Suprapubic skin (tissue), 4 donors: Measurements from ENCODE around the gene PSME1. TPM values are rescaled to one million over a fixed set of nuclear protein-coding genes. Genes with fewer than 3 reads are reported as not detected.

Experiments used
- DNase-seq, 2 donors: peaks; one replicate each; pipeline ENCODE4 v3.0.0-alpha.2; 2019; ENCODE audit warnings: low spot score in 2 of 2
- H3K27ac ChIP-seq: fragments of 200-600 bp; sonication (generic); one replicate; pipeline ENCODE4 v1.5.1; 2019
- H3K27me3 ChIP-seq: fragments of 200-600 bp; sonication (generic); one replicate; pipeline ENCODE4 v1.5.1; 2019
- H3K36me3 ChIP-seq: fragments of 200-600 bp; sonication (generic); one replicate; pipeline ENCODE4 v1.5.1; 2019
- H3K4me1 ChIP-seq: fragments of 200-600 bp; sonication (generic); one replicate; pipeline ENCODE4 v1.5.1; 2019
- H3K4me3 ChIP-seq: fragments of 200-600 bp; sonication (generic); one replicate; pipeline ENCODE4 v1.5.1; 2019; ENCODE audit warnings: mild to moderate bottlenecking
- H3K9me3 ChIP-seq: fragments of 200-600 bp; sonication (generic); one replicate; pipeline ENCODE4 v1.5.1; 2019
- CTCF ChIP-seq, 2 donors: fragments of 200-600 bp in 1 of 2; fragments of 450-650 bp in 1 of 2; sonication (generic) in 1 of 2; IDR thresholded peaks; one replicate each; pipeline ENCODE4 v1.5.1; 2016 to 2019; ENCODE audit warnings: antibody characterized with exemption in 2 of 2, mild to moderate bottlenecking in 1 of 2, moderate library complexity in 1 of 2
- EP300 ChIP-seq: sonication (generic); formaldehyde crosslinking; IDR thresholded peaks from one replicate; pipeline ENCODE4 v1.6.1; 2017; ENCODE audit warnings: antibody characterized with exemption
- POLR2A ChIP-seq, 2 donors: fragments of 450-650 bp; IDR thresholded peaks; one replicate each; pipeline ENCODE4 v1.6.1; 2017; ENCODE audit warnings: antibody characterized with exemption in 2 of 2, mild to moderate bottlenecking in 2 of 2, moderate library complexity in 2 of 2
- POLR2AphosphoS5 ChIP-seq, 3 donors: sonication (generic); formaldehyde crosslinking; IDR thresholded peaks; one replicate each; pipeline ENCODE4 v1.6.1; 2017; ENCODE audit warnings: antibody characterized with exemption in 3 of 3
- WGBS: methylation state at CpG from one replicate; pipeline ENCODE4 v1.1.5; 2018; 5-methylcytosine and 5-hydroxymethylcytosine counted together
- total RNA-seq, 4 donors: library from RNA; depleted of rRNA; stranded (reverse); fragments of >200 nt; gene quantifications; one replicate each; pipeline ENCODE4 v1.1.0, GENCODE V29; 2016

Gene PSME1
- total RNA-seq, 4 donors from 2014 or later = 72.3 to 113 (median 91.1) TPM

GRCh38 chr14:24178399-24179178, 42.6 kb downstream of the PSME1 start:
- Histone ChIP-seq H3K4me1 (no peaks in the 10 kb centered on the region), H3K36me3 (peaks cover 71% of the 10 kb centered on the region), H3K4me3 (no peak overlapping the region), H3K27ac (no peak overlapping the region), H3K27me3 (no peaks in the 10 kb centered on the region), H3K9me3 (no peaks in the 10 kb centered on the region)
- no peak for TF ChIP-seq EP300
- no peak for TF ChIP-seq POLR2A (IDR thresholded peaks at IDR 0.05)
- TF ChIP-seq POLR2AphosphoS5 (IDR thresholded peaks at IDR 0.05) = no peak
- no peak for TF ChIP-seq CTCF (IDR thresholded peaks at IDR 0.05)
- WGBS = 85% methylated on average over 9 of the region's 12 CpGs
- no peak for DNase-seq

DNA sequence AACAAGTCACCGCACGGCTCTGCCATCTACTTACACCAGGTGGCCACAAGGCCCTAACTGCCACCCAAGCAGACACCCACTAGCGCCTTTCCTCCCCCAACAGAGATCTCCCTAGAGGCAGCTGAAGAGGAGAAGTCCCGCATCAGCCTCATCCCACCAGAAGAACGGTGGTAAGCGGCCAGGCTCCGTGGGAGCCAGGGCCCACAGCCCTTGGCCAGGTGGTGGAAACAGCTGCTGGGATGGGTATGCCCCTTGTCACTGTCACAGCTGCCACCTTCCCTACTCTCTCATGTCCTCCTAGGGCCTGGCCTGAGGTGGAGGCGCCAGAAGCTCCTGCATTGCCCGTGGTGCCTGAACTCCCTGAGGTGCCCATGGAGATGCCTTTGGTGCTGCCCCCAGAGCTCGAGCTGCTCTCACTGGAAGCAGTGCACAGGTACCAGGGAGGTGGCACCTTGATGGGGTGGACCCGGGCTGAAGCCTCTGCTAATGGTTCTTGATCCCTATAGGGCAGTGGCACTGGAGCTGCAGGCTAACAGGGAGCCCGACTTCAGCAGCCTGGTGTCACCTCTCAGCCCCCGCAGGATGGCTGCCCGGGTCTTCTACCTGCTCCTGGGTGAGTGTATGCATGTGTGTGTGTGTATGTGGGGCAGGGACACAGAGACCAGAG, 43.4 kb downstream of the PSME1 start:
- DNase-seq = peak in 1 of 2 donors; percentile 49
- Histone ChIP-seq H3K4me1 (no peaks in the 10 kb centered on the region), H3K36me3 (peaks cover 80% of the 10 kb centered on the region), H3K4me3 (no peak overlapping the region), H3K27ac (peak overlapping the region; percentile 13), H3K9me3 (no peaks in the 10 kb centered on the region), H3K27me3 (no peaks in the 10 kb centered on the region)
- 100% methylated on average over 6 of the region's 14 CpGs for WGBS
- no peak for TF ChIP-seq EP300
- TF ChIP-seq CTCF (IDR thresholded peaks at IDR 0.05) = no peak
- no peak for TF ChIP-seq POLR2A (IDR thresholded peaks at IDR 0.05)
- TF ChIP-seq POLR2AphosphoS5 (IDR thresholded peaks at IDR 0.05) = no peak

GRCh38 chr14:24179961-24180796, 44.2 kb downstream of the PSME1 start:
- no peaks in the 10 kb centered on the region for H3K9me3 ChIP-seq
- peaks cover 87% of the 10 kb centered on the region for H3K36me3 ChIP-seq
- H3K27ac ChIP-seq = peak overlapping the region; percentile 13
- peak in 1 of 2 donors; percentile 56 for DNase-seq
- H3K4me1 ChIP-seq = no peaks in the 10 kb centered on the region
- H3K27me3 ChIP-seq = no peaks in the 10 kb centered on the region
- TF ChIP-seq EP300 = no peak
- H3K4me3 ChIP-seq = no peak overlapping the region
- 62% methylated on average over 11 of the region's 18 CpGs for whole genome bisulfite sequencing

GRCh38 chr14:24181371-24182077, 45.5 kb downstream of the PSME1 start:
- 88% methylated on average over 19 of the region's 19 CpGs for WGBS

More at GRCh38 chr14:24181371-24182077, 45.5 kb downstream of the PSME1 start:
- Histone ChIP-seq H3K36me3 (peaks cover 99% of the 10 kb centered on the region), H3K4me3 (no peak overlapping the region), H3K4me1 (no peaks in the 10 kb centered on the region), H3K27me3 (no peaks in the 10 kb centered on the region), H3K27ac (no peak overlapping the region), H3K9me3 (no peaks in the 10 kb centered on the region)
- DNase-seq = no peak
- TF ChIP-seq EP300 (no peak), CTCF (IDR thresholded peaks at IDR 0.05) (no peak), POLR2A (IDR thresholded peaks at IDR 0.05) (no peak), POLR2AphosphoS5 (IDR thresholded peaks at IDR 0.05) (no peak)
